Esophagus muscularis mucosa (tissue), 3 donors: ENCODE results near the gene TBX2.

Experiments
- CTCF ChIP-seq, 3 experiments: fragments of 200-600 bp in 2 of 3; fragments of 450-650 bp in 1 of 3; sonication (generic) in 2 of 3; IDR thresholded peaks; one replicate each; pipeline ENCODE4 v1.5.1; 2017 to 2019; ENCODE audit warnings: antibody characterized with exemption in 3 of 3, mild to moderate bottlenecking in 2 of 3, moderate library complexity in 1 of 3
- POLR2A ChIP-seq: fragments of 450-650 bp; IDR thresholded peaks from one replicate; pipeline ENCODE4 v1.6.1; 2017; ENCODE audit warnings: antibody characterized with exemption, moderate library complexity, mild to moderate bottlenecking, low read depth
- POLR2AphosphoS5 ChIP-seq, 2 donors: sonication (generic); formaldehyde crosslinking; IDR thresholded peaks; one replicate each; pipeline ENCODE4 v1.6.1; 2017; ENCODE audit warnings: antibody characterized with exemption in 2 of 2

- TF ChIP-seq POLR2A = no peak
- TF ChIP-seq CTCF (IDR thresholded peaks at IDR 0.05) = no peak
- no peak for TF ChIP-seq POLR2AphosphoS5 (IDR thresholded peaks at IDR 0.05)
Observed at GRCh38 chr17:61444831-61445230, 45.2 kb downstream of the TBX2 start.
